HUES64 (cell line): ENCODE measurements around the gene SYT8.

ENCODE experiments used
- H3K27ac ChIP-seq: 2 replicates; pipeline ENCODE4 v1.7.0; 2013; ENCODE audit warnings: low read depth, low read length, inconsistent platforms
- H3K27me3 ChIP-seq: 2 replicates; pipeline ENCODE4 v1.6.1; 2013; ENCODE audit warnings: mild to moderate bottlenecking, low read length; ENCODE audit not compliant: insufficient read depth
- H3K36me3 ChIP-seq: 2 replicates; pipeline ENCODE4 v1.6.1; 2013; ENCODE audit warnings: mild to moderate bottlenecking, low read length; ENCODE audit not compliant: insufficient read depth
- H3K4me1 ChIP-seq: 2 replicates; pipeline ENCODE4 v1.6.1; 2013; ENCODE audit warnings: mild to moderate bottlenecking, low read length, moderate library complexity; ENCODE audit not compliant: insufficient read depth
- H3K4me3 ChIP-seq: 2 replicates; pipeline ENCODE4 v1.5.1; 2013; ENCODE audit warnings: mild to moderate bottlenecking, low read length, moderate library complexity
- H3K9ac ChIP-seq: 2 replicates; pipeline ENCODE4 v1.6.1; 2013; ENCODE audit warnings: mild to moderate bottlenecking, low read depth, low read length
- H3K9me3 ChIP-seq: 2 replicates; pipeline ENCODE4 v1.6.1; 2013; ENCODE audit warnings: low read depth, low read length; ENCODE audit not compliant: insufficient read depth
- WGBS: fragments of 150-250, 120-280 bp; methylation state at CpG from one replicate; pipeline ENCODE4 v1.1.7; 2013; ENCODE audit warnings: missing lambda C conversion rate; 5-methylcytosine and 5-hydroxymethylcytosine counted together

Gene SYT8

DNA sequence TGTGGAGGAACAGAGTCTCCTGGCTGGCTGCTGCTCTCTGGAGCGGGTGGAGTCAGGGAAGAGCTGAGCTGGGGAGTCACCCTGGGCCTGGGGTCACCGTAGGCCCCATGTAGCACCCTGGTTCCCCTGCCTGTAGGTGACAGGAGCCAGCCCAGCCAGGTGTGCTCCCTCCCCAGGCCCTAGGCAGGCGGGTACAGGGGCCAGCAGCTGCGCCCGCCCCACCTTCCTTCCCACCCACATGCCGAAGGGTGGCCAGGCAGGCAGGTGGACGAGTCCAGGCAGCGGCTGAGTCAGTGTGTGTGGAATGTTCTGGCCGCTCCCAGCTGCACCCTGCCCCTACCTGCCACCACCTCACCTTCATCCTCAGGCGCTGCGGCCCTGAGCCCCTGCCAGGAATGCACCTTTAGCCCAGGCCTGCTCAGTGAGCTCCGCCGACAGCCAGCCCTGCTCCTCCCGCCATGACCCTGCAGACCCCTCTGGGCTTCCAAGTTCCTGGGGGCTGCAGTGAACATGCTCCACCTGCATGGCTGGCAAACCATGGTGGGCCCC lies 654 bp upstream of the SYT8 start:
- H3K9me3 ChIP-seq: no peaks in the 10 kb centered on the region
- no peaks in the 10 kb centered on the region for H3K36me3 ChIP-seq
- H3K27ac ChIP-seq: no peak overlapping the region
- no peaks in the 10 kb centered on the region for H3K4me1 ChIP-seq
- no peak overlapping the region for H3K4me3 ChIP-seq
- H3K27me3 ChIP-seq: peaks cover 10% of the 10 kb centered on the region; the same call in 1 of the 2 replicates
- H3K9ac ChIP-seq: no peak overlapping the region
- WGBS: 90% methylated on average over 14 of the region's 14 CpGs

DNA sequence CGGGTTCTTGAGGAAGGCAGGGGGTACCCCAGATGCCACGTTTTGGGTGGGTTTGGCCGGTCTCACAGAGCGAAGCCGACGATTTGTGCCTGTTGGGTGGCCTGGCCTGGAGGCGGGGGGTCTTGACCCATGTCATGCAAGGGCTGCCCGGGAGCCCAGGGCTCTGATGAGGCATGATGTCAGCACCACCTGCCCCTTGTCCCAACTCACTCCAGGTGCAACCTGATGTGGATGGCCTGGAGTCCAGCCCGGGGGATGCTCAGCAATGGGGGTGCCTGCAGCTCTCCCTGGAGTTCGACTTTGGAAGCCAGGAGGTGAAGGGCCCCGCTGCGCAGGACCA lies 851 bp downstream of the SYT8 start:
- Histone ChIP-seq H3K4me3 (no peak overlapping the region), H3K27ac (no peak overlapping the region), H3K27me3 (peaks cover 10% of the 10 kb centered on the region; the same call in 1 of the 2 replicates), H3K9ac (no peak overlapping the region), H3K9me3 (no peaks in the 10 kb centered on the region), H3K36me3 (no peaks in the 10 kb centered on the region), H3K4me1 (no peaks in the 10 kb centered on the region)
- 95% methylated on average over 12 of the region's 12 CpGs for WGBS

DNA sequence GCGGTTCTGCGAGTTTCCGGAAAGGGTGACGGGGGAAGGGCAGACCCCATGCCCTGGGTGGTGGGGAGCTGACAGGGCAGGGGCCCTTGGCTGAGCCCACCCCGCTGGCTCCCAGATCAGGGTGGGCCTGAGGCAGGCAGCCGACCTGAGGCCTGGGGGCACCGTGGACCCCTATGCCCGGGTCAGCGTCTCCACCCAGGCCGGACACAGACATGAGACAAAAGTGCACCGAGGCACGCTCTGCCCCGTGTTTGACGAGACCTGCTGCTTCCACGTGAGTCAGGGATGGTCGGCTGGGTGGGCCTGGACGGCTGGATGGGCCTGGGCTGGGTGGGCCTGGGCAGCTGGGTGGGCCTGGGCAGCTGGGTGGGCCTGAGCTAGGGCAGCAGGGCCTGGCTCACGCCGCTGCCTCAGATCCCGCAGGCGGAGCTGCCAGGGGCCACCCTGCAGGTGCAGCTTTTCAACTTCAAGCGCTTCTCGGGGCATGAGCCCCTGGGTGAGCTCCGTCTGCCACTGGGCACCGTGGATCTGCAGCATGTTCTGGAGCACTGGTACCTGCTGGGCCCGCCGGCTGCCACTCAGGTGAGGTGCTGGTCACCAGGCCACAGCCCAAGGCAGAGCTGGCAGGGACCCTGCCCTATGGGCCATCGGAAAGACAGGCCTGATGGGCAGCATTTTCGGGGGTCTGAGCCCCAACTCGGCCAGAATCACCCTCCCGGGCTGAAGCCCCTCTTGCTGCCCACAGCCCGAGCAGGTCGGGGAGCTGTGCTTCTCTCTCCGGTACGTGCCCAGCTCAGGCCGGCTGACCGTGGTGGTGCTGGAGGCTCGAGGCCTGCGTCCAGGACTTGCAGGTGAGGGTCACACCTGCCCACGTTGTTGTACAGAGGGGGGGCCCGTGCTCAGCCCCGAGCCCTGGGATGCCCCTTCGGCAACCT lies 1.5 kb downstream of the SYT8 start:
- Histone ChIP-seq H3K9ac (no peak overlapping the region), H3K4me1 (no peaks in the 10 kb centered on the region)
- 94% methylated on average over 43 of the region's 43 CpGs for WGBS

DNA sequence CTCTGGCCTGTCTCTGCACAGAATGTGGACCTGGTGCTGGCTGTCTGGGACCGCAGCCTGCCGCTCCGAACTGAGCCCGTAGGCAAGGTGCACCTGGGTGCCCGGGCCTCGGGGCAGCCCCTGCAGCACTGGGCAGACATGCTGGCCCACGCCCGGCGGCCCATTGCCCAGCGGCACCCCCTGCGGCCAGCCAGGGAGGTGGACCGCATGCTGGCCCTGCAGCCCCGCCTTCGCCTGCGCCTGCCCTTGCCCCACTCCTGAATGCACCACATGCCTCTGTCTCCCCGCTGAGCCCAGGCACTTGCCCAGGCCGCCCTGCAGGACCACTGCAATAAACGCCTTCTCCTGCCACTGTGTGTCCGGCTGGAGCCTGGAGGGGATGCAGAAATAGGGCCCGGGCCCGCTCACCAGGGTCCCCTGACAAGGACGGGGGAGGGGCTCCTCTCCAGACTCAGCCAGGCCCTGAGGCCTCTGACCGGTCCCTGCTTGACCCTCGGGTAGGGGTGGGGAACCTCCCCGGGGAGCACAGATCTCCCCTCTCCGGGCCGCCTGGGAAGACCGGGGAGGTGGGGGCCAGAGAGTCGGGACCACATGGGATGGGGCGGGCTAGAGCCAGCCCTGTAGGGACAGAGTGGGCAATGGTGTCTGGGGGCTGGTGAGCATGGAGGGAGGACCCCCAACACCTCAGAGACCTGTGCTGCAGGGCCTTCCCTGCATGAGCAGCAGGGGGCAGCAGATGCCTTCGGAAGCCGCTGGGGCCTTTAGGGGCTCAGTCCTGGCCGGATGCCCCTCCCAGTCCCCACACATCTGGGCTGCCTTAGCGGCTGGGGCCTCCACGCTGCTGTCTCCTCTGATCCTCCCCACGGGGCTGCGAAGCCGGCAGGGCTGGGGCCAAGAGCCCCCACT lies 2.6 kb downstream of the SYT8 start:
- no peaks in the 10 kb centered on the region for H3K4me1 ChIP-seq
- H3K27ac ChIP-seq: no peak overlapping the region
- H3K36me3 ChIP-seq: no peaks in the 10 kb centered on the region
- no peaks in the 10 kb centered on the region for H3K9me3 ChIP-seq
- no peak overlapping the region for H3K4me3 ChIP-seq
- 66% methylated on average over 38 of the region's 38 CpGs for WGBS
- H3K27me3 ChIP-seq: peaks cover 8% of the 10 kb centered on the region; the same call in 1 of the 2 replicates
- H3K9ac ChIP-seq: no peak overlapping the region

More for the DNA sequence above, 1.5 kb downstream of the SYT8 start:
- no peaks in the 10 kb centered on the region for H3K36me3 ChIP-seq
- H3K9me3 ChIP-seq: no peaks in the 10 kb centered on the region
- no peak overlapping the region for H3K27ac ChIP-seq
- H3K27me3 ChIP-seq: peaks cover 10% of the 10 kb centered on the region; the same call in 1 of the 2 replicates
- no peak overlapping the region for H3K4me3 ChIP-seq

DNA sequence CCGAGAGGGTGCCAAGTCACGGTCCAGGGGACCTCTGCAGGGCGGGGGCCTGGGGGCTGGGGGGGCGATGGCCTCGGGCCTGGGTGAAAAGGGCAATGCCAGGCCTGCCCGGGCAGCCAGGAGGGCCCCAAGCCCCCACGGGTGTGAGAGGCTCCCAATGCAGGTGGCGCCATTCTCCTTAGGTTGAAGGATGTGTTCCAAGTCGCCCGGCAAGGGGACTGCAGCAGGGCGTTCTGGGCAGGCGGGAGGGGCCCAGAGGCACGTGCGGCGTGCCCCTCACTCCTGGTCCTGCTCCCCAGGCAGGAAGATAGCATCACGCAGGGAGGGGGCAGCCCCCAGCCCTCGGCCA lies 3.3 kb downstream of the SYT8 start:
- Histone ChIP-seq H3K9me3 (no peaks in the 10 kb centered on the region), H3K36me3 (no peaks in the 10 kb centered on the region), H3K9ac (no peak overlapping the region), H3K27me3 (peaks cover 2% of the 10 kb centered on the region; the same call in 1 of the 2 replicates), H3K4me3 (no peak overlapping the region), H3K27ac (no peak overlapping the region), H3K4me1 (no peaks in the 10 kb centered on the region)
- 83% methylated on average over 17 of the region's 17 CpGs for WGBS

DNA sequence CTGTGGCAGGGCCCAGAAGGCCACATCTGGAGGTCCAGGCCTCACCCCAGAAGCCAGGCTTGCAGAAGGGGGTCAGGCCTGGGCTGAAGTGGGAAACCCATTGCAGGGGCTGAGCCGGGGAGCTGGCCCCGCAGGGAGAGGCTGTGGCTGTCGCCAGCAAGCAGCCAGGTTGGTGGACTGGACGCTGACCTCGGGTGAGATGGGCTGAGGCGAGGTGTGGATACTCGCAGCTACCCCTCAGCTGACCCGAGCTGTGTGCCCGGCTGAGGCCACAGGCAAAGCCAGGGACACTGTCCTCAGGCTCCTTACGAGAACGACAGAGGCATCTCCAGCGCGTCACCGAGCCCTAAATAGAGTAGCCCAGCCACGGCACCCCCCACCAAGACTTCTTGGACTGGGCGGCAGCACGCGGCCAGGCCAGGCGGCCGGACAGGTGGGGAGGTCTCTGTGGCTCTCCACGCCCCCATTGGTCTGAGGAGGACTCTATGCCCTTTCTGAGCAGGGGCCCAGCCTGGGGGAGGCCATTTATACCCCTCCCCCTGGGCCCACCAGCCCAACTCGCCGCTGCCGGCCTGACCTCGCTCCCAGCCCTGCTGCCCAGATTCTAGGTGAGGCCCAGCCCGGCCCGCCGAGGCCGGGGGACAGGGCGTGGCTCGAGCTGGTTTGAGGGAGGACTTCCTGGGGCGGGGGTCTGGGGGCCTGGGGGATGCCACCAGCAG lies 3.8 kb downstream of the SYT8 start, which contains the start of gene TNNI2:
Gene TNNI2 (plus strand): TSS at position 556 of the 719 bp plus-strand sequence. CDS start 716 bp downstream, outside the sequence.
- 92% methylated on average over 32 of the region's 32 CpGs for WGBS
- no peaks in the 10 kb centered on the region for H3K9me3 ChIP-seq
- no peak within 1 kb of the TSS for H3K27ac ChIP-seq
- H3K9ac ChIP-seq: no peak within 1 kb of the TSS
- no peaks in the 10 kb centered on the region for H3K4me1 ChIP-seq
- H3K27me3 ChIP-seq: no peaks in the 10 kb centered on the region
- no peak within 1 kb of the TSS for H3K4me3 ChIP-seq
- H3K36me3 ChIP-seq: no peaks in the 10 kb centered on the region

DNA sequence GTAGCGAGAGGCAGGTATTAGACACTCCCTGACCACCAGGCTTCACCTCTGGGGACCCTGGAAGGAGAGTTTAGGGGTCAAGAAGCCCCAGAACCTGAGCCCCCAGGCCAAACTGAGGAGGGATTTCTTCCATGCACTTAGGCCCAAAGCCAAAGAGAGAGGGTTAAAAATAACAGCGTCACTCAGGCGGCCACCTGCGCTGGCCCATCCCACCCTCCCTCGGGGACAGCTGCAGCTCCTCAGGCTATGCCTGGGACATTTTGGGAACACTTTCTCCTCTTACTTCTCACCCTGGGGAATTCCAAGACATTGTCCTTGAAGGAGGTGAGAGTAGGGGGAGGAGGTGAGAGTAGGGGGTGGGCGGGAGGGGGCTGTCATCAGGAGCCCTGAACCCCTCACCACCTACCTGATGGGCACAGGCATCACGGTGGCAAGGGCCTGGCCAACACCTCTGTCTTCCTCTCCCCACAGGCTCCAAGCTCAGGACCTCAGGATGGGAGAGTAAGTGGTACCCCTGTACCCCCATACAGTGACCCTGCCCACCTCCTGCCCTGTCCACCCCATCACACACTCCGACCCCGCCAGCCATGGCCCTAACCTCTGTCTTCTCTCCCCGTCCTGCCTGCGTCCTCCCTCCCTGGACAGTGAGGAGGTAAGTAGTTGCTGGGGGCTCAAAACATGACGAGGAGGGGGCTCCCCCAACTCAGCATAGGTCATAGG lies 4.6 kb downstream of the SYT8 start:
- H3K27me3 ChIP-seq: no peaks in the 10 kb centered on the region
- no peak overlapping the region for H3K9ac ChIP-seq
- no peaks in the 10 kb centered on the region for H3K4me1 ChIP-seq
- H3K27ac ChIP-seq: no peak overlapping the region
- H3K4me3 ChIP-seq: no peak overlapping the region
- 92% methylated on average over 8 of the region's 12 CpGs for WGBS
- H3K36me3 ChIP-seq: no peaks in the 10 kb centered on the region
- no peaks in the 10 kb centered on the region for H3K9me3 ChIP-seq

DNA sequence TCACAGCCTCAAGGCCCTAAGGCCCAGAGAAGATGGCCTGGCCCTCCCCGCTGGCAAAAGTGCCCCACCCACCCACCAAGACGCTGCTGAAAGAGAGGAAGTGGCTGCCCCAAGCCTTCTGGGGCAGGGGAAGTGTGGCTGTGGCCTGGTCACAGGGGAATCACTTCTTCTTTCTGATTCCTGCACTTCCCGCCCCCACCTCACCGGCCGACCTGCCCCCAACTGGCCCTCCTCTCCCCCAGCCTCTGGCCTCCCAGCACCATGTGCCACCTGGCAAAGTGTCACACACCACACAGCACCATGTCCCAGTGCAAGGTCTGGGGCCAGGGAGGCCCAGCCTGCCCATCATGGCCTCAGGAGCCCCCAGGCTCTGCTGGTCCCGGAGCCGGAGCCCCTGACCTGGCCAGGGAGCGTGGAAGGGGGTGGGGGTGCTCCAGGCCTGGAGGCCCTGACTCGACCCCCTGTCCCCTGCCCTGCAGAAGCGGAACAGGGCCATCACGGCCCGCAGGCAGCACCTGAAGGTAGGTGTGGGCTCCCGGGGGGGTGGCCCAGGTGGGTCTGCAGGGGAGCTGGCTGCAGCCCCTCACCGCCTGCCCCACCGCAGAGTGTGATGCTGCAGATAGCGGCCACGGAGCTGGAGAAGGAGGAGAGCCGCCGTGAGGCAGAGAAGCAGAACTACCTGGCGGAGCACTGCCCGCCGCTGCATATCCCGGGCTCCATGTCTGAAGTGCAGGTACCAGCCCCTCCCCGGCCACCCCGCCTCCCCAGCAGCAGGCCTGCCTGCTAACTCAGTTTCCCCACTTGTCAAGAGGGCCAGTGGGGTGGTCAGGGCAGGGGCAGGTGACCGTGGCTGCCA lies 5.4 kb downstream of the SYT8 start:
- no peaks in the 10 kb centered on the region for H3K36me3 ChIP-seq
- no peaks in the 10 kb centered on the region for H3K9me3 ChIP-seq
- peaks cover 5% of the 10 kb centered on the region; the same call in 1 of the 2 replicates for H3K27me3 ChIP-seq
- no peak overlapping the region for H3K9ac ChIP-seq
- no peaks in the 10 kb centered on the region for H3K4me1 ChIP-seq
- 92% methylated on average over 26 of the region's 26 CpGs for WGBS
- no peak overlapping the region for H3K4me3 ChIP-seq
- H3K27ac ChIP-seq: no peak overlapping the region

DNA sequence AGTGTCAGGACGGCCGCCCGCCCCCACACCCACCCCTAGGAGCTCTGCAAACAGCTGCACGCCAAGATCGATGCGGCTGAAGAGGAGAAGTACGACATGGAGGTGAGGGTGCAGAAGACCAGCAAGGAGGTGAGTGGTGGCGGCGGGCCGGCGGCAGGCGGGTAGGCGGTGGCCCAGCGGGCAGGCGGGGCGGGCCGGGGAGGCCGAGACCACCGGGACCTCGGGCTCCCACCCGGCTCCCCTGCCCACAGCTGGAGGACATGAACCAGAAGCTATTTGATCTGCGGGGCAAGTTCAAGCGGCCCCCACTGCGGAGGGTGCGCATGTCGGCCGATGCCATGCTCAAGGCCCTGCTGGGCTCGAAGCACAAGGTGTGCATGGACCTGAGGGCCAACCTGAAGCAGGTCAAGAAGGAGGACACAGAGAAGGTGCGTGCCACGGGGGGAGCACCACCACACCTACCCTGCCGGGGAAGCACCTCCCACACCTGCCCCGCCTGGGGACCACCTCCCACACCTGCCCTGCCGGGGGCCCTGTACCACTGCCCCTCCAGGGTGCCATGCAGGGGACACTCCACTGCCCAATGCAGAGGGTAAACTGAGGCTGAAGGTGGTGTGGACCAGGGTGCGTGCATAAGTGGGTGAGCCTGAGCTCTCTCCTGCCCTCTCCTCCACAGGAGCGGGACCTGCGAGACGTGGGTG lies 6.1 kb downstream of the SYT8 start:
- Histone ChIP-seq H3K36me3 (no peaks in the 10 kb centered on the region), H3K27ac (no peak overlapping the region), H3K4me3 (no peak overlapping the region), H3K9ac (no peak overlapping the region), H3K4me1 (no peaks in the 10 kb centered on the region), H3K9me3 (no peaks in the 10 kb centered on the region), H3K27me3 (peaks cover 6% of the 10 kb centered on the region; the same call in 1 of the 2 replicates)
- WGBS: 94% methylated on average over 37 of the region's 37 CpGs
